H9 (cell line): ENCODE measurements around the gene KRT24. TPM values are rescaled to one million over a fixed set of nuclear protein-coding genes. Genes with fewer than 3 reads are reported as not detected.

ENCODE experiments used
- DNase-seq: peaks from one replicate; pipeline ENCODE4 v3.0.0-alpha.2; 2017
- H2AFZ ChIP-seq: one replicate; pipeline ENCODE4 v1.6.1; 2013; ENCODE audit warnings: mild to moderate bottlenecking, low read length, control low read depth, moderate library complexity
- H2AK5ac ChIP-seq: 2 replicates; pipeline ENCODE4 v1.6.1; 2013; ENCODE audit warnings: low read length, control low read depth, mixed read lengths; ENCODE audit not compliant: insufficient read length
- H2BK120ac ChIP-seq: one replicate; pipeline ENCODE4 v1.6.1; 2013; ENCODE audit warnings: low read depth, mild to moderate bottlenecking, low read length, control low read depth, inconsistent platforms; ENCODE audit not compliant: poor library complexity, severe bottlenecking
- H2BK12ac ChIP-seq: 2 replicates; pipeline ENCODE4 v1.6.1; 2013; ENCODE audit warnings: low read length, control low read depth, mixed read lengths, low read depth; ENCODE audit not compliant: insufficient read length
- H2BK15ac ChIP-seq: 2 replicates; pipeline ENCODE4 v1.6.1; 2013; ENCODE audit warnings: low read depth, low read length, control low read depth
- H2BK20ac ChIP-seq: one replicate; pipeline ENCODE4 v1.6.1; 2013; ENCODE audit warnings: low read depth, mild to moderate bottlenecking, low read length, control low read depth, inconsistent platforms; ENCODE audit not compliant: poor library complexity, severe bottlenecking
- H2BK5ac ChIP-seq: 2 replicates; pipeline ENCODE4 v1.6.1; 2013; ENCODE audit warnings: low read length, control low read depth, mixed read lengths; ENCODE audit not compliant: insufficient read length
- H3K14ac ChIP-seq: 2 replicates; pipeline ENCODE4 v1.6.1; 2013; ENCODE audit warnings: low read length, control low read depth; ENCODE audit not compliant: insufficient read depth
- H3K18ac ChIP-seq: 2 replicates; pipeline ENCODE4 v1.6.1; 2013; ENCODE audit warnings: low read depth, mild to moderate bottlenecking, mixed read lengths, low read length, control low read depth; ENCODE audit not compliant: insufficient read length
- H3K23ac ChIP-seq: 2 replicates; pipeline ENCODE4 v1.6.1; 2013; ENCODE audit warnings: low read length, control low read depth, mixed read lengths, low read depth; ENCODE audit not compliant: insufficient read length
- H3K23me2 ChIP-seq: 2 replicates; pipeline ENCODE4 v1.6.1; 2013; ENCODE audit warnings: low read depth, mild to moderate bottlenecking, mixed read lengths, low read length, control low read depth; ENCODE audit not compliant: insufficient read length, poor library complexity, severe bottlenecking
- H3K27ac ChIP-seq: 2 replicates; pipeline ENCODE4 v1.5.1; 2013; ENCODE audit warnings: low read length, control low read depth, mixed read lengths, low read depth; ENCODE audit not compliant: insufficient read length
- H3K27me3 ChIP-seq: 2 replicates; pipeline ENCODE4 v1.6.1; 2013; ENCODE audit warnings: low read length, control low read depth, inconsistent platforms; ENCODE audit not compliant: insufficient read depth
- H3K4ac ChIP-seq: 2 replicates; pipeline ENCODE4 v1.6.1; 2013; ENCODE audit warnings: low read depth, mild to moderate bottlenecking, control low read depth, inconsistent platforms, low read length, moderate library complexity
- H3K4me1 ChIP-seq: 2 replicates; pipeline ENCODE4 v1.6.1; 2013; ENCODE audit warnings: low read length, control low read depth, inconsistent platforms; ENCODE audit not compliant: insufficient read depth
- H3K4me2 ChIP-seq: 2 replicates; pipeline ENCODE4 v1.6.1; 2013; ENCODE audit warnings: low read length, control low read depth, mixed read lengths; ENCODE audit not compliant: insufficient read length, insufficient read depth
- H3K56ac ChIP-seq: 2 replicates; pipeline ENCODE4 v1.6.1; 2013; ENCODE audit warnings: low read depth, mild to moderate bottlenecking, mixed read lengths, low read length, control low read depth; ENCODE audit not compliant: insufficient read length
- H3K79me1 ChIP-seq: 2 replicates; pipeline ENCODE4 v1.6.1; 2013; ENCODE audit warnings: low read depth, mild to moderate bottlenecking, moderate library complexity, low read length, control low read depth, inconsistent platforms; ENCODE audit not compliant: insufficient read depth, poor library complexity, severe bottlenecking
- H3K79me2 ChIP-seq: 2 replicates; pipeline ENCODE4 v1.6.1; 2013; ENCODE audit warnings: low read length, control low read depth, inconsistent platforms; ENCODE audit not compliant: insufficient read depth
- H3K9ac ChIP-seq: 2 replicates; pipeline ENCODE4 v1.6.1; 2013; ENCODE audit warnings: low read length, control low read depth, mixed read lengths; ENCODE audit not compliant: insufficient read length; ENCODE audit errors: extremely low read depth
- H3K9me3 ChIP-seq: one replicate; pipeline ENCODE4 v1.6.1; 2013; ENCODE audit warnings: low read depth, low read length, inconsistent platforms; ENCODE audit not compliant: control insufficient read depth
- H3T11ph ChIP-seq: one replicate; pipeline ENCODE4 v1.6.1; 2013; ENCODE audit warnings: mild to moderate bottlenecking, low read length, control low read depth, inconsistent platforms
- H4K20me1 ChIP-seq: one replicate; pipeline ENCODE4 v1.6.1; 2013; ENCODE audit not compliant: control insufficient read depth, insufficient read length, insufficient read depth
- H4K5ac ChIP-seq: 2 replicates; pipeline ENCODE4 v1.6.1; 2013; ENCODE audit warnings: low read depth, mild to moderate bottlenecking, mixed read lengths, low read length, control low read depth; ENCODE audit not compliant: insufficient read length
- H4K8ac ChIP-seq: replicated peaks from 2 replicates; pipeline ENCODE4 v1.6.1; 2013; ENCODE audit warnings: low read length, control low read depth, mixed read lengths, low read depth; ENCODE audit not compliant: insufficient read length
- H4K91ac ChIP-seq: 2 replicates; pipeline ENCODE4 v1.6.1; 2013; ENCODE audit warnings: low read depth, mild to moderate bottlenecking, moderate library complexity, mixed read lengths, low read length, control low read depth; ENCODE audit not compliant: insufficient read length
- H3K27ac Mint-ChIP-seq, 3 experiments: 2 replicates in 2 of 3; 3 replicates in 1 of 3; pipeline ENCODE4 v1.8.0; 2020 to 2021; ENCODE audit warnings: mixed read lengths in 3 of 3, mild to moderate bottlenecking in 1 of 3, moderate library complexity in 1 of 3
- H3K27me3 Mint-ChIP-seq: 2 replicates; pipeline ENCODE4 v1.8.0; 2021; ENCODE audit warnings: low read depth, mild to moderate bottlenecking, moderate library complexity, mixed read lengths
- H3K36me3 Mint-ChIP-seq, 3 experiments: 2 replicates in 2 of 3; 3 replicates in 1 of 3; pipeline ENCODE4 v1.8.0; 2020 to 2021; ENCODE audit warnings: low read depth in 3 of 3, mixed read lengths in 3 of 3; ENCODE audit not compliant: insufficient read depth in 1 of 3
- H3K4me1 Mint-ChIP-seq, 2 experiments: 2 replicates each; pipeline ENCODE4 v1.8.0; 2020; ENCODE audit warnings: mixed read lengths in 2 of 2
- H3K4me3 Mint-ChIP-seq, 2 experiments: 2 replicates in 1 of 2; 3 replicates in 1 of 2; pipeline ENCODE4 v1.8.0; 2020 to 2021; ENCODE audit warnings: mild to moderate bottlenecking in 2 of 2, mixed read lengths in 2 of 2, moderate library complexity in 1 of 2
- H3K9me3 Mint-ChIP-seq, 2 experiments: 2 replicates in 1 of 2; 3 replicates in 1 of 2; pipeline ENCODE4 v1.8.0; 2020; ENCODE audit warnings: mild to moderate bottlenecking in 2 of 2, mixed read lengths in 2 of 2, moderate library complexity in 1 of 2
- WGBS: extraction: QIAGEN DNeasy Blood & Tissue Kit; methylation state at CpG from one replicate; pipeline ENCODE4 v1.1.7; 2013; ENCODE audit warnings: missing lambda C conversion rate, low lambda C conversion rate, mixed read lengths; ENCODE audit not compliant: insufficient read length; ENCODE audit errors: extremely low coverage; 5-methylcytosine and 5-hydroxymethylcytosine counted together
- total RNA-seq: library from RNA; stranded (reverse); gene quantifications from 2 replicates; pipeline ENCODE4 v1.2.1, GENCODE V29; 2021
- TF ChIP-seq, protein P1 (sequence below): fragments of 200-600 bp; sonication (generic); conservative IDR thresholded peaks from 3 replicates; pipeline ENCODE4 v1.8.0; 2021; ENCODE audit warnings: antibody characterized with exemption, mild to moderate bottlenecking

The KRT24 gene
- total RNA-seq, 1 experiment from 2014 or later, result not detected

GRCh38 chr17:40695874-40696472, 7.6 kb downstream of the KRT24 start:
- Histone ChIP-seq H3K79me2 (no peaks in the 10 kb centered on the region), H4K5ac (no peak overlapping the region), H4K20me1 (no peaks in the 10 kb centered on the region), H2BK20ac (no peak overlapping the region), H3K56ac (no peak overlapping the region), H3K14ac (no peak overlapping the region), H2BK15ac (no peak overlapping the region), H3K18ac (no peak overlapping the region), H3K27me3 (no peaks in the 10 kb centered on the region), H3K4me2 (no peak overlapping the region), H3T11ph (no peak overlapping the region), H2BK120ac (no peak overlapping the region), H2BK5ac (no peak overlapping the region), H4K91ac (no peak overlapping the region), H2BK12ac (no peak overlapping the region), H3K27ac (no peak overlapping the region), H3K23ac (no peak overlapping the region), H3K9me3 (no peaks in the 10 kb centered on the region), H3K4me1 (no peaks in the 10 kb centered on the region), H3K9ac (no peak overlapping the region), H2AK5ac (no peak overlapping the region), H2AFZ (no peak overlapping the region), H4K8ac (no peak overlapping the region), H3K23me2 (no peaks in the 10 kb centered on the region), H3K79me1 (no peaks in the 10 kb centered on the region), H3K4ac (no peak overlapping the region)
- Mint-ChIP-seq H3K4me1 (peaks cover 4 to 9% of the 10 kb centered on the region in 2 experiments; a peak in 3 of 4 replicates), H3K4me3 (no peak overlapping the region), H3K36me3 (no peaks in the 10 kb centered on the region), H3K27ac (peak overlapping the region in 1 of 3 experiments; percentile 11; a peak in 1 of 7 replicates), H3K27me3 (0 out of 2 replicates have a peak, but pooled peaks cover 4% of the 10 kb centered on the region), H3K9me3 (no peaks in the 10 kb centered on the region)
- no CpG with 5 or more reads among the region's 6 CpGs for WGBS
- TF ChIP-seq, protein P1, sequence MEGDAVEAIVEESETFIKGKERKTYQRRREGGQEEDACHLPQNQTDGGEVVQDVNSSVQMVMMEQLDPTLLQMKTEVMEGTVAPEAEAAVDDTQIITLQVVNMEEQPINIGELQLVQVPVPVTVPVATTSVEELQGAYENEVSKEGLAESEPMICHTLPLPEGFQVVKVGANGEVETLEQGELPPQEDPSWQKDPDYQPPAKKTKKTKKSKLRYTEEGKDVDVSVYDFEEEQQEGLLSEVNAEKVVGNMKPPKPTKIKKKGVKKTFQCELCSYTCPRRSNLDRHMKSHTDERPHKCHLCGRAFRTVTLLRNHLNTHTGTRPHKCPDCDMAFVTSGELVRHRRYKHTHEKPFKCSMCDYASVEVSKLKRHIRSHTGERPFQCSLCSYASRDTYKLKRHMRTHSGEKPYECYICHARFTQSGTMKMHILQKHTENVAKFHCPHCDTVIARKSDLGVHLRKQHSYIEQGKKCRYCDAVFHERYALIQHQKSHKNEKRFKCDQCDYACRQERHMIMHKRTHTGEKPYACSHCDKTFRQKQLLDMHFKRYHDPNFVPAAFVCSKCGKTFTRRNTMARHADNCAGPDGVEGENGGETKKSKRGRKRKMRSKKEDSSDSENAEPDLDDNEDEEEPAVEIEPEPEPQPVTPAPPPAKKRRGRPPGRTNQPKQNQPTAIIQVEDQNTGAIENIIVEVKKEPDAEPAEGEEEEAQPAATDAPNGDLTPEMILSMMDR, result no peak
- DNase-seq, result no peak
